Keratinocyte (primary cell): ENCODE data around the gene FMN1.

Experiments
- EZH2 ChIP-seq: IDR thresholded peaks from one replicate; pipeline ENCODE4 v1.6.1; 2012; ENCODE audit warnings: inconsistent platforms, mild to moderate bottlenecking, low read length, moderate library complexity
- TF ChIP-seq, protein P1 (sequence below), 3 experiments: IDR thresholded peaks in 1 of 3; conservative IDR thresholded peaks in 1 of 3; optimal IDR thresholded peaks in 1 of 3; 2 replicates in 2 of 3; 3 replicates in 1 of 3; pipeline versions ENCODE3 to v1.5.1; 2011; ENCODE audit warnings: low read length in 3 of 3, mild to moderate bottlenecking in 3 of 3, moderate library complexity in 2 of 3, control low read depth in 1 of 3, inconsistent platforms in 1 of 3; ENCODE audit not compliant: insufficient read depth in 2 of 3; ENCODE audit errors: extremely low read depth in 1 of 3

DNA sequence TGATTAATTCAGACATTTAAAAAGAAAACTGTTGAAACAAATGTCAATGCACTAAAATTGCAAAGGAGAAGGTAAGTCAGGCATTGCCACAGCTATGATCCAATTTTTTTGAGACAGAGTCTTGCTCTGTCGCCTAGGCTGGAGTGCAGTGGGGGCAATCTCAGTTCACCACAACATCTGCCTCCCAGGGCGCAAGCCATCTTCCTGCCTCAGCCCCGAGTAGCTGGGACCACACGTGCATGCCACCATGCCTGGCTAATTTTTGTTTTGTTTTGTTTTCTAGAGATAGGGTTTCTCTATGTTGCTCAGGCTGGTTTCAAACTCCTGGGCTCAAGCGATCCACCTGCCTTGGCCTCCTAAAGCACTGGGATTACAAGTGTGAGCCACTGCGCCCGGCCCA is 117.6 kb downstream of the FMN1 start:
- TF ChIP-seq, protein P1, sequence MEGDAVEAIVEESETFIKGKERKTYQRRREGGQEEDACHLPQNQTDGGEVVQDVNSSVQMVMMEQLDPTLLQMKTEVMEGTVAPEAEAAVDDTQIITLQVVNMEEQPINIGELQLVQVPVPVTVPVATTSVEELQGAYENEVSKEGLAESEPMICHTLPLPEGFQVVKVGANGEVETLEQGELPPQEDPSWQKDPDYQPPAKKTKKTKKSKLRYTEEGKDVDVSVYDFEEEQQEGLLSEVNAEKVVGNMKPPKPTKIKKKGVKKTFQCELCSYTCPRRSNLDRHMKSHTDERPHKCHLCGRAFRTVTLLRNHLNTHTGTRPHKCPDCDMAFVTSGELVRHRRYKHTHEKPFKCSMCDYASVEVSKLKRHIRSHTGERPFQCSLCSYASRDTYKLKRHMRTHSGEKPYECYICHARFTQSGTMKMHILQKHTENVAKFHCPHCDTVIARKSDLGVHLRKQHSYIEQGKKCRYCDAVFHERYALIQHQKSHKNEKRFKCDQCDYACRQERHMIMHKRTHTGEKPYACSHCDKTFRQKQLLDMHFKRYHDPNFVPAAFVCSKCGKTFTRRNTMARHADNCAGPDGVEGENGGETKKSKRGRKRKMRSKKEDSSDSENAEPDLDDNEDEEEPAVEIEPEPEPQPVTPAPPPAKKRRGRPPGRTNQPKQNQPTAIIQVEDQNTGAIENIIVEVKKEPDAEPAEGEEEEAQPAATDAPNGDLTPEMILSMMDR (optimal IDR thresholded peaks at IDR 0.05 in 1 of 3, IDR thresholded peaks at IDR 0.05 in 1 of 3, conservative IDR thresholded peaks at IDR 0.05 in 1 of 3; ENCODE audit: extremely low read depth in 1 of 3, insufficient read depth in 2 of 3, low read length in 3 of 3): no peak
- TF ChIP-seq EZH2: no peak
